Measurements from ENCODE around the gene RTN1. TPM values are rescaled to one million over a fixed set of nuclear protein-coding genes. Genes with fewer than 3 reads are reported as not detected.

RTN1 gene
- total RNA-seq, 2 experiments from 2014 or later = not detected

DNA sequence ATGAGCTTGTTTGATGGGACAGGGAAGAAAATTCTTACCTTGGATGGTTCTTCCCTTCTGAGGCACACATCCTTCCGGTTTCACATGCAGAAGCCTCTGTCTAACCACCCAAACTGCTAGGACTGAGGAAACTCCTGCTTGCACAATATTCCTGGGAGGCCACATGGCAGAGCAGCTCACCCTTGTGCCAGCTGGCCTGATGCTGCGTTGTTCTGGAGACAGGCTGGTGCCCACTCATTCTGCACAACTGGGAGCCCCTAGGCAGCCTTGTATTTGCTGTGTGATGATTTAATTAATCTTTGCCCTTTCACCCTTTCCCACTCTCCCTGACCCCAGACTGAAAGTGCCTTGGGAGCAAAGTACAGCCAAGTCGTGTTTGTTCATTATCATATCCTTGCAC, 130.8 kb downstream of the RTN1 start:
- no peaks in the 10 kb centered on the region for H3K9me3 ChIP-seq (ENCODE audit: low read length)
- H3K4me3 ChIP-seq (ENCODE audit: low read depth, low read length, poor library complexity, severe bottlenecking) = no peak overlapping the region
- H2AFZ ChIP-seq (ENCODE audit: low read length) = no peak overlapping the region
- H3K4me2 ChIP-seq (ENCODE audit: low read length) = no peak overlapping the region
- TF ChIP-seq, protein P1, sequence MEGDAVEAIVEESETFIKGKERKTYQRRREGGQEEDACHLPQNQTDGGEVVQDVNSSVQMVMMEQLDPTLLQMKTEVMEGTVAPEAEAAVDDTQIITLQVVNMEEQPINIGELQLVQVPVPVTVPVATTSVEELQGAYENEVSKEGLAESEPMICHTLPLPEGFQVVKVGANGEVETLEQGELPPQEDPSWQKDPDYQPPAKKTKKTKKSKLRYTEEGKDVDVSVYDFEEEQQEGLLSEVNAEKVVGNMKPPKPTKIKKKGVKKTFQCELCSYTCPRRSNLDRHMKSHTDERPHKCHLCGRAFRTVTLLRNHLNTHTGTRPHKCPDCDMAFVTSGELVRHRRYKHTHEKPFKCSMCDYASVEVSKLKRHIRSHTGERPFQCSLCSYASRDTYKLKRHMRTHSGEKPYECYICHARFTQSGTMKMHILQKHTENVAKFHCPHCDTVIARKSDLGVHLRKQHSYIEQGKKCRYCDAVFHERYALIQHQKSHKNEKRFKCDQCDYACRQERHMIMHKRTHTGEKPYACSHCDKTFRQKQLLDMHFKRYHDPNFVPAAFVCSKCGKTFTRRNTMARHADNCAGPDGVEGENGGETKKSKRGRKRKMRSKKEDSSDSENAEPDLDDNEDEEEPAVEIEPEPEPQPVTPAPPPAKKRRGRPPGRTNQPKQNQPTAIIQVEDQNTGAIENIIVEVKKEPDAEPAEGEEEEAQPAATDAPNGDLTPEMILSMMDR (conservative IDR thresholded peaks at IDR 0.05; ENCODE audit: low read length) = no peak
- TF ChIP-seq EZH2phosphoT487 (IDR thresholded peaks at IDR 0.05; ENCODE audit: borderline replicate concordance, low read depth, low read length) = no peak
- no peak overlapping the region for H3K27ac ChIP-seq (ENCODE audit: low read depth, low read length, poor library complexity, severe bottlenecking)
- ChIA-PET POLR2A (no interaction called here), CTCF (ENCODE audit: unreplicated experiment) (interaction anchor here (0.6 kb wide), 1 partner anchor 703 kb away, joined by 3 read pairs; no protein-coding TSS in a partner anchor)
- intact Hi-C loops (cut with micrococcal nuclease; ENCODE audit: unreplicated experiment) = no loop called here
- no peaks in the 10 kb centered on the region for H3K36me3 ChIP-seq (ENCODE audit: insufficient read depth, low read length)
- DNase-seq (ENCODE audit: low spot score) = no peak
- no TSS peak for BruUV-seq (replicated peaks)
- H3K4me1 ChIP-seq (ENCODE audit: insufficient read depth, low read length, poor library complexity, severe bottlenecking) = no peaks in the 10 kb centered on the region
- no peaks in the 10 kb centered on the region for H3K9me2 ChIP-seq (ENCODE audit: insufficient read depth, low read length)
- H3K79me2 ChIP-seq (ENCODE audit: insufficient read depth, low read depth, low read length) = no peaks in the 10 kb centered on the region
- no peaks in the 10 kb centered on the region for H4K20me1 ChIP-seq (ENCODE audit: insufficient read depth, low read length)

DNA sequence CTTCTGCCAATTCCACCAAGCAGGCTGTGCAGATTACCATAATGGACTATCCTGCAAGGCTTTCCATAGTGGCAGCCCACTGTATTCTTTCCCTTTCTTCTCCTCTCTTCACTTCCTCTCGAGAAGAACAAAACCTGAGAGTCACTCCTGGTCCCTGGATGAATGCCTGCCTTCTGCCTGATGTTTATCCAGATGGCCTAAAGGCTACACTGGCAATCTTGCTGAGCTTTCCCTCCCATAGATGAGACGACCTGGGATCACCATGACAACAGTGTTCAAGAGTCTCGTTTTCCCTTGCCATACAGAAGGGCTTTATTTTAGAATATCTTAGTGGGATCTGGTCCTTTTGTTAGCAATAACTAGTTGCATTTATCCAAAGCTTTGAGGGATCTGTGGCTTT, 142.3 kb downstream of the RTN1 start:
- POLR2A ChIA-PET = no interaction called here

DNA sequence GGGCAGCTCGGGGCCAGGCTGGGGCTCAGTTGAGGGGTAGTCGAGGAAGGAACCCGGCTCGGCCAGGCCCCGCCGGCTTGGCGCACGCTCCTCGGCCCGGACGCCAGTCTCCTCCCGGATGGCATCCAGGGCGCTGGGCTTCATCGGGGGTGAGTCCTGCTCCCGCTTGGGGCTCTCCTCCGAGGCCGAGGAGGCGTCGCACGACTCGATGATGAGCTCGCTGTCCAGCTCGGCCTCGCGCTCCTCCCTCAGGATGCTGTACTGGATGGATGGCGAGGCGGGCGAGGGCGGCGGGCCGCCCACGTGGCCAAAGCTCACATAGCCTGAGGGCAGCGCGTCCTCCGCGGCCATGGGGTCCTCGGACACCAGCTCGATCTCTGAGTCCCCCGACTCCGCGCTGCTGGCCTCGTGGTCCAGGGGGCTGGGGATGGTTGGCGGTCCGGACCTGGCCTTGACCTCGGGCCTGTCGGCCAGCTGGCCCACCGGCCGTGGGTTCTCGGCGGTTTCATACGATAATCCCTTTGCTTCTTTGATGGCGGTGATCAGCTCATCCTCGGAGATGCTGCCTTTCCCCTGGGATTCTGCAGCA, 143.4 kb downstream of the RTN1 start:
- Histone ChIP-seq H3K36me3 (ENCODE audit: insufficient read depth, low read length) (no peaks in the 10 kb centered on the region), H2AFZ (ENCODE audit: low read length) (no peak overlapping the region), H3K4me2 (ENCODE audit: low read length) (no peak overlapping the region), H3K4me1 (ENCODE audit: insufficient read depth, low read length, poor library complexity, severe bottlenecking) (no peaks in the 10 kb centered on the region), H3K4me3 (ENCODE audit: low read depth, low read length, poor library complexity, severe bottlenecking) (no peak overlapping the region), H3K9me2 (ENCODE audit: insufficient read depth, low read length) (no peaks in the 10 kb centered on the region), H3K9me3 (ENCODE audit: low read length) (no peaks in the 10 kb centered on the region), H3K27ac (ENCODE audit: low read depth, low read length, poor library complexity, severe bottlenecking) (no peak overlapping the region), H4K20me1 (ENCODE audit: insufficient read depth, low read length) (no peaks in the 10 kb centered on the region), H3K79me2 (ENCODE audit: insufficient read depth, low read depth, low read length) (no peaks in the 10 kb centered on the region)
- CTCF ChIA-PET (ENCODE audit: unreplicated experiment) = no interaction called here
- no TSS peak for BruUV-seq (replicated peaks)
- TF ChIP-seq, protein P1 (conservative IDR thresholded peaks at IDR 0.05; ENCODE audit: low read length) = no peak
- TF ChIP-seq EZH2phosphoT487 (IDR thresholded peaks at IDR 0.05; ENCODE audit: borderline replicate concordance, low read depth, low read length) = no peak
- no peak for DNase-seq (ENCODE audit: low spot score)
- intact Hi-C loops (cut with micrococcal nuclease; ENCODE audit: unreplicated experiment) = no loop called here
- POLR2A ChIA-PET = no interaction called here

More for the DNA sequence above, 142.3 kb downstream of the RTN1 start:
- no peaks in the 10 kb centered on the region for H3K9me3 ChIP-seq (ENCODE audit: low read length)
- no peaks in the 10 kb centered on the region for H3K9me2 ChIP-seq (ENCODE audit: insufficient read depth, low read length)
- H2AFZ ChIP-seq (ENCODE audit: low read length) = no peak overlapping the region
- intact Hi-C loops (cut with micrococcal nuclease; ENCODE audit: unreplicated experiment) = no loop called here
- no peak for TF ChIP-seq EZH2phosphoT487 (IDR thresholded peaks at IDR 0.05; ENCODE audit: borderline replicate concordance, low read depth, low read length)
- TF ChIP-seq, protein P1 (conservative IDR thresholded peaks at IDR 0.05; ENCODE audit: low read length) = no peak
- H3K4me2 ChIP-seq (ENCODE audit: low read length) = no peak overlapping the region
- CTCF ChIA-PET (ENCODE audit: unreplicated experiment) = no interaction called here
- no peaks in the 10 kb centered on the region for H3K36me3 ChIP-seq (ENCODE audit: insufficient read depth, low read length)
- DNase-seq (ENCODE audit: low spot score) = no peak
- H3K4me3 ChIP-seq (ENCODE audit: low read depth, low read length, poor library complexity, severe bottlenecking) = no peak overlapping the region
- BruUV-seq (replicated peaks) = no TSS peak
- H3K27ac ChIP-seq (ENCODE audit: low read depth, low read length, poor library complexity, severe bottlenecking) = no peak overlapping the region
- H4K20me1 ChIP-seq (ENCODE audit: insufficient read depth, low read length) = no peaks in the 10 kb centered on the region
- H3K79me2 ChIP-seq (ENCODE audit: insufficient read depth, low read depth, low read length) = no peaks in the 10 kb centered on the region
- no peaks in the 10 kb centered on the region for H3K4me1 ChIP-seq (ENCODE audit: insufficient read depth, low read length, poor library complexity, severe bottlenecking)
